Germinal center (tissue), 1 donor: Measurements from ENCODE around the gene UBE2A.

Source experiments
- DNase-seq: peaks from one replicate; pipeline ENCODE4 v3.0.0; 2012; ENCODE audit warnings: mixed read lengths, low spot score

UBE2A gene

DNA sequence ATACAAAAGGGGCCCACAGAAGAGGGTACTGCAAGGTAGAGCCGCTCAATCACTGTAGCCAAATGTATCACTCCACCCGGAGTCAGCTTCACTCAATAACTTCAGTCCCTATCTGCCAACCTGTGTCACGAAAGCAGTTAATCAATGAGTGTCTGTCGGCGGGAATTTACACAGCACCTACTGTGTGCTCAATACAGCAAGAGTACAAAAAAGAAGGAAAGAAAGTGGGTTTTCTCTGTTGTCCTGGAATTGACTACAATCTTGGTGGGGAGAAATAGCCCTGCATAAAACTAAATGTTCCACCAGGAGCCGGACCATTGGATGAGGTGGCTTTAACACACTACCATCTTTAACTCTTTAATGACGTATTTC is 32.6 kb downstream of the UBE2A start:
- DNase-seq, result no peak

DNA sequence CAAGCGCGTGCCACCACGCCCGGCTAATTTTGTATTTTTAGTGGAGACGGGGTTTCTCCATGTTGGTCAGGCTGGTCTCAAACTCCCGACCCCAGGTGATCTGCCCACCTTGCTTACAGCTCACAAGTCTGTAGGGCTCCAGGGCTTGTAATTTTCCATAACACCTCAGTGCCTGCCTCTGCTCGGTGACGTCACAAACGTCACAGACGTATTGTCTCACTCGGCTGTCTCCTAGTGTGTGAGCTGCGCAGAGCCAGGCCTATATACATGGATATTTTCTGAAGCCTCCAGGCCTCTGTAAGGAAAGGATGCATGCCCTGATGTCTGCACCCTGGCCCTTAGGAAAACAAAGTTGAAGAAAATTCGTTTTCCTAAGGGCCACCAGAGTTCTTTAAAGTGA is 40.4 kb downstream of the UBE2A start:
- DNase-seq, result no peak

DNA sequence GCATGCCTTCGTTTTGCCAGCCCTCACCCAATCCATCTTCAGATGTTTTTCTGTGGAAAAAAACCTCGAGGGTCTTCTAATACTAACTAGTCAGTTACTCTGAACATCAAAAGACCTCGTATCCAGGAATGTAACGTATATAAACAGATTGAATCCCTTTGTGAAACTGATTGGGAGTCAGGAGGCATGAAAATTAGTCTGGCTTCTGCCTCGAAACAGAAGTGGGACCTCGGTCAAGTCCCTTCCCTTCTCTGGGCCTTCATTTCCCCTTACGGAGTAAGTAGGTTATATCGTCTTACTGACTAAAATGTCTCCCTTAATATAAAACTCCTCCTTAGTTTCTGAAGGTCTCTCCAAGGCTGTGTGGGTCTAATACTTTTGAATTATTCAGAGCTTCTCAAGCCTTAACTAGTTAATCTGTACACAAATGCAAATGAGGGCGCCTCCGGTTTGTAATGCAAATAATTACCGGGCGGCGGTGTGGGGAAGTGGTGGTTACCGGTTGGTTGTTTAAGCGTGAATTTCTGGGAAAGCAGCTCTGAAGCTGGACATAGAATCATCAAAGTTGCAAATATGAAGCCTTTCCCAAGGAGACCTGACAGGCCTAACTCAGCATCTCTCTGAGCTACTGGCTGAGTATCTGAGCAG is 43.3 kb downstream of the UBE2A start:
- peak; percentile 33 for DNase-seq

DNA sequence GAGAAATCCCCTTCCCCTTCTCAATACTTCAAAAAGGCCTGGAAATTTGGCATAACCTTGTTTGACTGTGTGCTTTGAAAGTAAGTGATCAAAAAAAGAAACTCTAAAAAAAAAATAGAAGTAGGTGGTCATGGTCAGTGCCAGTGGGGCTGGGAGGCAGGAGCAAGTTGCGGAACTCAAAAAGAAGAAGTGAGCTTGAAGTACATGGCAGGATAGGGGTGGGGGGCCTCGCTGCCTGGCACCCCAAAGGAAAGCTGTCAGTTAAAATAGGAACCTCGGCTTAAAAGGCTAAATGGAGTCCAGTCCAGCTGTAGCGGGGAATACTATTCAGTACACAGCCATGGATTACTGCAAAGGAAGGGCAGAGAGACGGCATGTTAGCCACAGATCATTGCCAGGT is 44.1 kb downstream of the UBE2A start:
- DNase-seq, result peak; percentile 46

DNA sequence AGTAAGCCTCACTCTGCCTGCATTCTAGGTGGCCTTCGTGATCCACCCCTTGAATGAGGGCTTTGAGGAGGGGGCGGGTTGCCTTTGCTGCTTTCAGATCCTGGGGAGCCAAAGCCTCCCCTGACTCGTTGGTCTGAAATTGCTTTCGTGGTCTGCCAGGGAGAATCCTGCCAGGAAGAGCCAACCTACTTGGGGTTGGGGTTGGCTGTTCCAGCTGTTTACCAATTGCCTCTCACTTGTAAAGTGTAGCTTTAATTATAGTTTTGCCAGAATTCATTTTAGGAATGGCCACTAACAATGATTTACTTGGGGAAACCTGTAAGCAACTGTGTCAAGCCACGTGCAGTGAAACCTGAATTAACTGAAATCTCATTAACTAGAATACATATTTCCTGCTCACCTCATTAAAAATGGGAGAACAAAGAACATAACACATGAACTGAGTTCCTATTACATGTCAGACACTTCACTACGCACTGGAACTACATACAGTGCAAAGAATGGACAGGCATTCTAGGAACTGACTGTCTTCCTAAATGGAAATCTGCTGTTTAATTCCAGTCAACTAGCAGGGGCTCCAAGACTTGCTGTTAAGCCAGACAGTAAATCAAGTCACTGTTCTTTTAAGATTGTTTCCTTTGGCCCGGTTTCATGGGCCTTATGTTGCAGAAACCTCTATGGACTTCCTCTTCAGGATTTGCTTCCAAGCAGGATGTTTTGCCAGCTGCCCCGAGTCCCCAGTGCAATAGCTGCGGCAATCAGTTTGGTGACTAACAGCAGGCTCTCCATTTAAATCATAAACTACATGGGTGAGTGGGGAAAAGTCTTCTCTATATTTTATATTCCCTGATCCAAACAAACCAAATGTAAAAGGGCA is 48.2 kb downstream of the UBE2A start:
- DNase-seq, result no peak

DNA sequence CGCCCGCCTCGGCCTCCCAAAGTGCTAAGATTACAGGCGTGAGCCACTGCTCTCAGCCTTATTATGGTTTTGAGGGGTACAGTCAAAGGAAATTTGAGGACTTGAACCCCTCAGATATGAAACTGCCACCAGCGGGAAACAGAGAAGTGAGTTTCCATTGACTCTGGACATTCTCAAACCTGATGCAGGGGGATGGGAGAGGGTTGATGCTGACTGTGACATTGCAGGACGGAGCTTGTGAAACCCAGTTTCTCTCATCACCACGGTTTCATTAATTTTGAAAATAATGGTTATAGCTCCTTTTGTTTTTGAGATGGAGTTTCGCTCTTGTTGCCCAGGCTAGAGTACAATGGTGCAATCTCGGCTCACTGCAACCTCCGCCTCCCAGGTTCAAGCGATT is 50.1 kb downstream of the UBE2A start:
- DNase-seq, result no peak

DNA sequence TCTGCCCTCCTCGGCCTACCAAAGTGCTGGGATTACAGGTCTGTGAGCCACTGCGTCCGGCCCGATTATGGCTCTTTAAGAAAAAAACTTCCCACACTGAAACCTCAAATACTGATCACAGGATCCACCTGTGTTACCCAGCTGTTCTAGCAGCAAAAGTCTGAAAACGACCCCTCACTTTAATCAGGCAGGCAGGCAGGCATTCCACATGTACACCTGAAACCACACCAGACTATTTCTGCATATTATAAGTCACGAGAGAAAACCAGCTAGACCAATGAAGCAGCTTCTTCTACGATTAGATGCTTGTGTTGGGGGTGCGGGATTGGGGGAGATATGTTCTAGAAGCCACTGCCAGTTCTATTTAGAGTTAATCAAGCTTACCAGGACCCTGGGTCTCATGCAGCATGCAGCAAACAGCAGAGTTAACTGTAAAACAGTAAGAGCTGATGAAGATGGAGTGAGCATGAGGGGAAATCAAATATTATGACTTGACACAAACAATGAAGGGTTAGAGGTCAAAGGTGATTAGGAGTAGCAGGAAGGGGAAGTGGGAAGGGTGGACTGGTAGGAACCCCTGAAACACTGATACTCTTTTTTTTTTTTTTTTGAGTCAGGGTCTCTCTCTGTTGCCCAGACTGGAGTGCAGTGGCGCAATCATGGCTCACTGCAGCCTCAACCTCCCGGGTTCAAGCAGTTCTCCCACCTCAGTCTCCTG is 50.7 kb downstream of the UBE2A start:
- no peak for DNase-seq

DNA sequence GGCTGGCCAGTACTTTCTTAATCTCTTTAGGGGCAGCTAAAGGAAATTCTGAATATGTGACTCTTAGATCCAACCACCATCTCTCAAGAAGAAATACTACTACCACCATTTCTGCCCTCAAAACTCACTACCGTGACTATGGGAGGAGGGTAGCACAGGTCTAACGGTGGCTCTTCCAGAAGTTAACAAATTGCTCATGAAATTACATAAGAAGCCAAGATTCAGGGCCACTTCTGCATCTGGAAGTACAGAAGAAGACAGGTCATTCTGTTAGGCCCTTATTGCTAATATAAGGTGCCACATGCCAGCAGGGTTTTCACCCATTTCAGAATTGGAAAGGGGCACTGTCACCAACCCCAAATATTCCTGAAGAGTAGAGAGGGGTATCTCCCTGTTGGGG is 51.5 kb downstream of the UBE2A start:
- no peak for DNase-seq
